OCI-LY3 (cell line): ENCODE results near the gene CTBP2.

Source experiments
- H2AFZ ChIP-seq: fragments of 200-600, 300-600 bp; shearing (Covaris generic); 2 replicates; pipeline ENCODE4 v1.6.0; 2014; ENCODE audit warnings: antibody characterized with exemption, low read depth, low read length
- H3K27ac ChIP-seq: fragments of 200-600, 300-600 bp; sonication (generic); 2 replicates; pipeline ENCODE4 v1.5.1; 2014; ENCODE audit warnings: mild to moderate bottlenecking, low read length, moderate library complexity, mixed read lengths
- H3K27me3 ChIP-seq: fragments of 200-600, 300-600 bp; sonication (generic); 2 replicates; pipeline ENCODE4 v1.6.1; 2014; ENCODE audit warnings: low read depth, low read length, mixed read lengths
- H3K36me3 ChIP-seq: fragments of 200-600, 300-600 bp; sonication (generic); replicated peaks from 2 replicates; pipeline ENCODE3; 2014; ENCODE audit warnings: low read depth, low read length, mixed read lengths
- H3K4me1 ChIP-seq: fragments of 300-600, 200-600 bp; sonication (generic); 2 replicates; pipeline ENCODE4 v1.6.1; 2014; ENCODE audit warnings: low read length, mixed read lengths
- H3K4me2 ChIP-seq: fragments of 200-600, 300-600 bp; sonication (generic); 2 replicates; pipeline ENCODE4 v1.6.1; 2014; ENCODE audit warnings: low read length, mixed read lengths
- H3K4me3 ChIP-seq: fragments of 300-600, 200-600 bp; sonication (generic); 2 replicates; pipeline ENCODE4 v1.5.1; 2014; ENCODE audit warnings: antibody characterized with exemption, mild to moderate bottlenecking, low read length, moderate library complexity
- H3K79me2 ChIP-seq: fragments of 300-600, 200-600 bp; shearing (Covaris generic); 2 replicates; pipeline ENCODE4 v1.6.1; 2014; ENCODE audit warnings: mild to moderate bottlenecking, low read length, mixed read lengths
- H3K9ac ChIP-seq: fragments of 300-600, 200-600 bp; shearing (Covaris generic); 2 replicates; pipeline ENCODE4 v1.6.0; 2014; ENCODE audit warnings: mild to moderate bottlenecking, low read length, moderate library complexity
- H3K9me3 ChIP-seq: fragments of 200-600, 300-600 bp; shearing (Covaris generic); 2 replicates; pipeline ENCODE4 v1.6.1; 2014; ENCODE audit warnings: low read length, mixed read lengths; ENCODE audit not compliant: insufficient read depth
- H4K20me1 ChIP-seq: fragments of 200-600, 300-600 bp; sonication (generic); 2 replicates; pipeline ENCODE4 v1.6.1; 2016; ENCODE audit warnings: low read length, mixed read lengths; ENCODE audit not compliant: insufficient read depth
- CTCF ChIP-seq: fragments of 200-600, 300-600 bp; sonication (generic); IDR thresholded peaks from 2 replicates; pipeline ENCODE4 v1.5.1; 2014; ENCODE audit warnings: antibody characterized with exemption, low read length, low read depth
- EZH2phosphoT487 ChIP-seq: fragments of 200-600 bp; shearing (Covaris generic); IDR thresholded peaks from 2 replicates; pipeline ENCODE4 v1.6.1; 2018; ENCODE audit warnings: antibody characterized with exemption, mixed run types, low read depth

The CTBP2 gene

GRCh38 chr10:125024497-125025234, 135.7 kb downstream of the CTBP2 start:
- H3K9ac ChIP-seq = no peak overlapping the region
- H3K27me3 ChIP-seq = peaks cover 11% of the 10 kb centered on the region
- H2AFZ ChIP-seq = no peak overlapping the region
- no peak overlapping the region for H3K4me2 ChIP-seq
- no peaks in the 10 kb centered on the region for H3K4me1 ChIP-seq
- H3K9me3 ChIP-seq = no peaks in the 10 kb centered on the region
- H3K27ac ChIP-seq = no peak overlapping the region
- no peaks in the 10 kb centered on the region; the same call in 1 of the 2 replicates for H4K20me1 ChIP-seq
- H3K36me3 ChIP-seq = no peaks in the 10 kb centered on the region
- TF ChIP-seq EZH2phosphoT487 (no peak), CTCF (no peak)
- H3K79me2 ChIP-seq = no peaks in the 10 kb centered on the region
- no peak overlapping the region for H3K4me3 ChIP-seq

- Histone ChIP-seq H3K27ac (no peak overlapping the region), H3K4me3 (no peak overlapping the region), H4K20me1 (no peaks in the 10 kb centered on the region; the same call in 1 of the 2 replicates), H2AFZ (no peak overlapping the region), H3K79me2 (no peaks in the 10 kb centered on the region), H3K27me3 (peaks cover 11% of the 10 kb centered on the region), H3K36me3 (no peaks in the 10 kb centered on the region), H3K4me1 (no peaks in the 10 kb centered on the region), H3K9me3 (no peaks in the 10 kb centered on the region), H3K4me2 (no peak overlapping the region), H3K9ac (no peak overlapping the region)
- TF ChIP-seq EZH2phosphoT487 (no peak), CTCF (no peak)
Observed at GRCh38 chr10:125023862-125024496, 136.4 kb downstream of the CTBP2 start.

- Histone ChIP-seq H3K27ac (no peak overlapping the region), H3K4me1 (no peaks in the 10 kb centered on the region), H3K9me3 (no peaks in the 10 kb centered on the region), H2AFZ (no peak overlapping the region), H3K79me2 (no peaks in the 10 kb centered on the region), H4K20me1 (no peaks in the 10 kb centered on the region; the same call in 1 of the 2 replicates), H3K27me3 (peaks cover 11% of the 10 kb centered on the region), H3K9ac (no peak overlapping the region), H3K4me3 (no peak overlapping the region), H3K36me3 (no peaks in the 10 kb centered on the region), H3K4me2 (no peak overlapping the region)
- TF ChIP-seq EZH2phosphoT487 (no peak), CTCF (no peak)
Observed at GRCh38 chr10:125023255-125023654, 137.1 kb downstream of the CTBP2 start.

GRCh38 chr10:125022671-125023070, 137.7 kb downstream of the CTBP2 start:
- H3K9ac ChIP-seq = no peak overlapping the region
- H3K4me3 ChIP-seq = no peak overlapping the region
- peaks cover 11% of the 10 kb centered on the region for H3K27me3 ChIP-seq
- H3K9me3 ChIP-seq = no peaks in the 10 kb centered on the region
- no peak overlapping the region for H3K4me2 ChIP-seq
- H3K4me1 ChIP-seq = no peaks in the 10 kb centered on the region
- TF ChIP-seq CTCF = no peak
- TF ChIP-seq EZH2phosphoT487 = no peak
- no peak overlapping the region for H2AFZ ChIP-seq
- H3K27ac ChIP-seq = no peak overlapping the region
- no peaks in the 10 kb centered on the region for H3K79me2 ChIP-seq
- H3K36me3 ChIP-seq = no peaks in the 10 kb centered on the region
- no peaks in the 10 kb centered on the region; the same call in 1 of the 2 replicates for H4K20me1 ChIP-seq
